Astrocyte of the spinal cord (primary cell): Measurements from ENCODE around the gene FOXD3.

Source experiments
- DNase-seq: peaks from one replicate; pipeline ENCODE4 v3.0.0; 2011; ENCODE audit warnings: low read depth, low spot score
- H3K4me3 ChIP-seq: 2 replicates; pipeline ENCODE4 v1.5.1; 2011; ENCODE audit warnings: low read depth, mild to moderate bottlenecking, low read length, moderate library complexity
- in situ Hi-C: cut with HindIII; loops from 2 replicates; pipeline ENCODE4 v1.10.0; 2017; ENCODE audit warnings: low sequenced_read_pairs
- TF ChIP-seq, protein P1 (sequence below): IDR thresholded peaks from 2 replicates; pipeline ENCODE4 v1.5.1; 2012; ENCODE audit warnings: low read depth, mild to moderate bottlenecking, low read length, inconsistent platforms

Gene FOXD3

GRCh38 chr1:63326106-63326472, 3.7 kb downstream of the FOXD3 start:
- H3K4me3 ChIP-seq = no peak overlapping the region
- DNase-seq = no peak
- in situ Hi-C loops = no loop called here
- TF ChIP-seq, protein P1, sequence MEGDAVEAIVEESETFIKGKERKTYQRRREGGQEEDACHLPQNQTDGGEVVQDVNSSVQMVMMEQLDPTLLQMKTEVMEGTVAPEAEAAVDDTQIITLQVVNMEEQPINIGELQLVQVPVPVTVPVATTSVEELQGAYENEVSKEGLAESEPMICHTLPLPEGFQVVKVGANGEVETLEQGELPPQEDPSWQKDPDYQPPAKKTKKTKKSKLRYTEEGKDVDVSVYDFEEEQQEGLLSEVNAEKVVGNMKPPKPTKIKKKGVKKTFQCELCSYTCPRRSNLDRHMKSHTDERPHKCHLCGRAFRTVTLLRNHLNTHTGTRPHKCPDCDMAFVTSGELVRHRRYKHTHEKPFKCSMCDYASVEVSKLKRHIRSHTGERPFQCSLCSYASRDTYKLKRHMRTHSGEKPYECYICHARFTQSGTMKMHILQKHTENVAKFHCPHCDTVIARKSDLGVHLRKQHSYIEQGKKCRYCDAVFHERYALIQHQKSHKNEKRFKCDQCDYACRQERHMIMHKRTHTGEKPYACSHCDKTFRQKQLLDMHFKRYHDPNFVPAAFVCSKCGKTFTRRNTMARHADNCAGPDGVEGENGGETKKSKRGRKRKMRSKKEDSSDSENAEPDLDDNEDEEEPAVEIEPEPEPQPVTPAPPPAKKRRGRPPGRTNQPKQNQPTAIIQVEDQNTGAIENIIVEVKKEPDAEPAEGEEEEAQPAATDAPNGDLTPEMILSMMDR = no peak

- no peak overlapping the region for H3K4me3 ChIP-seq
- DNase-seq = no peak
- TF ChIP-seq, protein P1 = no peak
- in situ Hi-C loops = no loop called here
Measured at GRCh38 chr1:63326473-63327380, 4.4 kb downstream of the FOXD3 start.

- TF ChIP-seq, protein P1 = peak; percentile 85
- H3K4me3 ChIP-seq = no peak overlapping the region
- DNase-seq = peak; percentile 43
- in situ Hi-C loops = no loop called here
Measured at GRCh38 chr1:63327417-63328054, 5.2 kb downstream of the FOXD3 start.

GRCh38 chr1:63328122-63328521, 5.8 kb downstream of the FOXD3 start:
- DNase-seq = no peak
- no peak overlapping the region for H3K4me3 ChIP-seq
- in situ Hi-C loops = no loop called here
- TF ChIP-seq, protein P1 = no peak

GRCh38 chr1:63328781-63329180, 6.4 kb downstream of the FOXD3 start:
- TF ChIP-seq, protein P1 = no peak
- in situ Hi-C loops = no loop called here
- no peak for DNase-seq
- H3K4me3 ChIP-seq = no peak overlapping the region

DNA sequence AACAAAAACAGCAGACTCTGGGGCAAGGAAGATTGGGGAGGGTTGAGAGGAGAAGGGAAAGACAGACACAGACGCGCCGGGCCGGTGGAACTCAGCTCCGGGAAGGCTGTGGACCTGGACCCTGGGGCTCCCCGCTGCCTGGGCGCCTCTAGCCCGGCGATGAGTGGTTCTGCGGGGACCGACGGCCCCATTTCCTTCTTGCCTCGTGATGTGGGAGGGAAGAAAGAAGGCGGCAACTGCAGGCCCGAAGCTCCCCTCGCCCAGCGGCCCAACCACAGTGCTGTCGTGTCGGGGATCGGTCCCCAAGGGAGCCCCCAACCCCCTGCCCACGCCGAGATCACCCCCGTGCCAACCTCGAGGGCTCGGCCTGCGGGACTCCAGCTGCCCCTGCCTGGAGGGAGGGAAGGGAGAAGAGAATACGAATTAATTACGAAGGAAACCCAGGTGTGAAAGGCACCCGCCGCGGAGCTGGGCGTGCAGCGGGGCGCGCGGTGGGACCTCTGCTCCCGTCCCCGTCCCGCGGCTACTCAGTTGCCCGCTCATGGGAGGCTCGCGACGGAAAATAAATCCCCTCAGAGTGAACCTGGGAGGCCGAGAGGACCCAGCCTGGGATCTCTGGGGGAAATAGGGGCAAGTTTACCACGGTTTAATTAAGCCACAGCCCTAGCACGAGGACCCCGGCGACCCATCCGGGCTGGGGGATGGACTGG, 7.4 kb downstream of the FOXD3 start:
- H3K4me3 ChIP-seq = no peak overlapping the region
- TF ChIP-seq, protein P1 = no peak
- in situ Hi-C loops = no loop called here
- DNase-seq = no peak
